Peyer's patch (tissue), 4 donors: ENCODE data around the gene TMED7. TPM values are rescaled to one million over a fixed set of nuclear protein-coding genes. Genes with fewer than 3 reads are reported as not detected.

ENCODE experiments used
- DNase-seq, 3 donors: peaks; one replicate each; pipeline ENCODE4 v3.0.0-alpha.2; 2017 to 2019
- H3K27ac ChIP-seq, 4 donors: fragments of 200-600 bp; sonication (generic); one replicate each; pipeline ENCODE4 v1.5.1; 2016 to 2019
- H3K27me3 ChIP-seq, 2 donors: fragments of 200-600 bp; sonication (generic); one replicate each; pipeline ENCODE4 v1.5.1; 2019
- H3K36me3 ChIP-seq, 3 donors: fragments of 200-600 bp; sonication (generic); one replicate each; pipeline ENCODE4 v1.5.1; 2016 to 2019
- H3K4me1 ChIP-seq, 4 donors: fragments of 200-600 bp; sonication (generic); one replicate each; pipeline ENCODE4 v1.5.1; 2016 to 2019
- H3K4me3 ChIP-seq, 4 donors: fragments of 200-600 bp; sonication (generic); 1 replicate in 3 of 4; 2 replicates in 1 of 4; pipeline ENCODE4 v1.5.1; 2016 to 2019; ENCODE audit warnings: mild to moderate bottlenecking in 1 of 4
- H3K9me3 ChIP-seq, 4 donors: fragments of 200-600 bp; sonication (generic); one replicate each; pipeline ENCODE4 v1.5.1; 2016 to 2019; ENCODE audit warnings: mild to moderate bottlenecking in 1 of 4
- CTCF ChIP-seq, 6 experiments: fragments of 450-650 bp in 4 of 6; fragments of 200-600 bp in 2 of 6; sonication (generic) in 1 of 6; IDR thresholded peaks; one replicate each; pipeline ENCODE4 v1.5.1; 2017 to 2019; ENCODE audit warnings: antibody characterized with exemption in 6 of 6, mild to moderate bottlenecking in 3 of 6, moderate library complexity in 1 of 6
- POLR2A ChIP-seq, 2 donors: fragments of 450-650 bp; IDR thresholded peaks; one replicate each; pipeline ENCODE4 v1.5.1; 2017; ENCODE audit warnings: antibody characterized with exemption in 2 of 2, mild to moderate bottlenecking in 2 of 2, moderate library complexity in 2 of 2
- total RNA-seq, 4 donors: library from RNA; depleted of rRNA; stranded (reverse); fragments of >200 nt; gene quantifications; one replicate each; pipeline ENCODE4 v1.1.0, GENCODE V29; 2016

TMED7 gene
- total RNA-seq, 4 donors from 2014 or later: 36.3 to 119 (median 99.7) TPM

- TF ChIP-seq CTCF (IDR thresholded peaks at IDR 0.05) (no peak), POLR2A (IDR thresholded peaks at IDR 0.05) (no peak)
- Histone ChIP-seq H3K27me3 (no peaks in the 10 kb centered on the region), H3K9me3 (no peaks in the 10 kb centered on the region), H3K27ac (peak overlapping the region in 1 of 4 donors; percentile 6), H3K4me1 (no peaks in the 10 kb centered on the region), H3K36me3 (peaks cover 0 to 31% (median 0%) of the 10 kb centered on the region in 3 donors), H3K4me3 (no peak overlapping the region)
- DNase-seq: no peak
Measured at GRCh38 chr5:115616472-115616871, 9.4 kb downstream of the TMED7 start.

- no peak overlapping the region for H3K27ac ChIP-seq
- no peaks in the 10 kb centered on the region for H3K9me3 ChIP-seq
- H3K27me3 ChIP-seq: no peaks in the 10 kb centered on the region
- H3K4me3 ChIP-seq: no peak overlapping the region
- no peaks in the 10 kb centered on the region for H3K4me1 ChIP-seq
- TF ChIP-seq CTCF (IDR thresholded peaks at IDR 0.05) (no peak), POLR2A (IDR thresholded peaks at IDR 0.05) (no peak)
- peaks cover 0 to 15% (median 0%) of the 10 kb centered on the region in 3 donors for H3K36me3 ChIP-seq
- DNase-seq: no peak
Measured at GRCh38 chr5:115611873-115612272, 14.0 kb downstream of the TMED7 start.

- Histone ChIP-seq H3K36me3 (peaks cover 0 to 4% (median 0%) of the 10 kb centered on the region in 3 donors), H3K9me3 (no peaks in the 10 kb centered on the region), H3K27ac (no peak overlapping the region), H3K4me1 (peaks cover 0 to 2% (median 0%) of the 10 kb centered on the region in 4 donors), H3K4me3 (no peak overlapping the region), H3K27me3 (no peaks in the 10 kb centered on the region)
- no peak for DNase-seq
- TF ChIP-seq POLR2A (IDR thresholded peaks at IDR 0.05) (no peak), CTCF (IDR thresholded peaks at IDR 0.05) (no peak)
Measured at GRCh38 chr5:115607935-115608334, 17.9 kb downstream of the TMED7 start.

- Histone ChIP-seq H3K27me3 (no peaks in the 10 kb centered on the region), H3K27ac (no peak overlapping the region), H3K4me1 (peaks cover 0 to 10% (median 3%) of the 10 kb centered on the region in 4 donors), H3K9me3 (no peaks in the 10 kb centered on the region), H3K4me3 (no peak overlapping the region), H3K36me3 (no peaks in the 10 kb centered on the region)
- TF ChIP-seq CTCF (IDR thresholded peaks at IDR 0.05) (no peak), POLR2A (IDR thresholded peaks at IDR 0.05) (no peak)
- no peak for DNase-seq
Measured at GRCh38 chr5:115605436-115605835, 20.4 kb downstream of the TMED7 start.

GRCh38 chr5:115602591-115603125 is 23.2 kb downstream of the TMED7 start:
- Histone ChIP-seq H3K27ac (peak overlapping the region; percentile 41 to 94 (median 91)), H3K27me3 (no peaks in the 10 kb centered on the region), H3K4me1 (peaks cover 0 to 20% (median 3%) of the 10 kb centered on the region in 4 donors), H3K36me3 (no peaks in the 10 kb centered on the region), H3K9me3 (no peaks in the 10 kb centered on the region), H3K4me3 (peak overlapping the region; percentile 65 to 95 (median 88))
- DNase-seq: no peak
- TF ChIP-seq CTCF (IDR thresholded peaks at IDR 0.05) (no peak), POLR2A (IDR thresholded peaks at IDR 0.05) (no peak)
